Measurements from ENCODE around the gene OR6S1. TPM values are rescaled to one million over a fixed set of nuclear protein-coding genes. Genes with fewer than 3 reads are reported as not detected.
"Not testable (repeated sequence)": the region's sequence is repeated elsewhere in the genome, so short reads cannot be mapped to it uniquely, and the experiment has no call there.

The OR6S1 gene
- total RNA-seq, 3 donors from 2014 or later (not counting 1 experiment from before 2014, with no cell fraction given): not detected

- no peak overlapping the region for H3K27ac ChIP-seq (ENCODE audit: low read length)
- TF ChIP-seq CTCF (IDR thresholded peaks at IDR 0.05): no peak
These were observed 30.2 kb upstream of the OR6S1 start for GRCh38 chr14:20671597-20672283.

GRCh38 chr14:20668969-20669368 is 27.5 kb upstream of the OR6S1 start:
- no peak overlapping the region for H3K27ac ChIP-seq (ENCODE audit: low read length)
- no peak overlapping the region for H3K4me3 ChIP-seq (ENCODE audit: low read length)
- peaks cover 7 to 15% of the 10 kb centered on the region in 2 donors for H3K4me1 Mint-ChIP-seq
- DNase-seq (no peak), ATAC-seq (no peak)
- H3K36me3 ChIP-seq (ENCODE audit: control insufficient read depth, insufficient read depth, low read length): no peaks in the 10 kb centered on the region
- H3K4me3 Mint-ChIP-seq: no peak overlapping the region
- no peak for TF ChIP-seq CTCF (IDR thresholded peaks at IDR 0.05)
- peaks cover 19% of the 10 kb centered on the region for H3K4me1 ChIP-seq (ENCODE audit: control insufficient read depth, insufficient read depth, low read length)
- no peaks in the 10 kb centered on the region for H3K36me3 Mint-ChIP-seq
- WGBS (ENCODE audit: insufficient coverage): 97% methylated on average over 2 of the region's 2 CpGs
- H3K9me3 ChIP-seq (ENCODE audit: control insufficient read depth, insufficient read depth, low read length): no peaks in the 10 kb centered on the region
- no peaks in the 10 kb centered on the region for H3K9me3 Mint-ChIP-seq
- H3K27me3 Mint-ChIP-seq (ENCODE audit: low read depth in 2 of 2): peaks cover 0 to 12% of the 10 kb centered on the region in 2 donors
- H3K27ac Mint-ChIP-seq: no peak overlapping the region
- no peaks in the 10 kb centered on the region for H3K27me3 ChIP-seq (ENCODE audit: control insufficient read depth, insufficient read depth, low read length)
- intact Hi-C loops (cut with micrococcal nuclease): no loop called here

More at GRCh38 chr14:20671597-20672283, 30.2 kb upstream of the OR6S1 start:
- no peak overlapping the region for H3K4me3 ChIP-seq (ENCODE audit: low read length)
- H3K27me3 ChIP-seq (ENCODE audit: control insufficient read depth, insufficient read depth, low read length): no peaks in the 10 kb centered on the region
- DNase-seq: no peak
- peaks cover 17% of the 10 kb centered on the region for H3K4me1 ChIP-seq (ENCODE audit: control insufficient read depth, insufficient read depth, low read length)
- no peaks in the 10 kb centered on the region for H3K9me3 Mint-ChIP-seq
- no peak for ATAC-seq
- H3K9me3 ChIP-seq (ENCODE audit: control insufficient read depth, insufficient read depth, low read length): no peaks in the 10 kb centered on the region
- no peaks in the 10 kb centered on the region for H3K36me3 ChIP-seq (ENCODE audit: control insufficient read depth, insufficient read depth, low read length)
- H3K4me1 Mint-ChIP-seq: peaks cover 7 to 15% of the 10 kb centered on the region in 2 donors
- H3K36me3 Mint-ChIP-seq: no peaks in the 10 kb centered on the region
- intact Hi-C loops (cut with micrococcal nuclease): no loop called here
- 75% methylated on average over 4 of the region's 4 CpGs for WGBS (ENCODE audit: insufficient coverage)
- no peak overlapping the region for H3K27ac Mint-ChIP-seq
- peaks cover 0 to 5% of the 10 kb centered on the region in 2 donors for H3K27me3 Mint-ChIP-seq (ENCODE audit: low read depth in 2 of 2)
- H3K4me3 Mint-ChIP-seq: no peak overlapping the region

- Histone ChIP-seq H3K27me3 (ENCODE audit: control insufficient read depth, insufficient read depth, low read length) (peaks cover 7% of the 10 kb centered on the region), H3K27ac (ENCODE audit: low read length) (peak overlapping the region; percentile 22), H3K4me3 (ENCODE audit: low read length) (no peak overlapping the region), H3K36me3 (ENCODE audit: control insufficient read depth, insufficient read depth, low read length) (no peaks in the 10 kb centered on the region), H3K4me1 (ENCODE audit: control insufficient read depth, insufficient read depth, low read length) (peaks cover 29% of the 10 kb centered on the region), H3K9me3 (ENCODE audit: control insufficient read depth, insufficient read depth, low read length) (no peaks in the 10 kb centered on the region)
- DNase-seq (peak in 1 of 2 donors; percentile 16), ATAC-seq (no peak)
- 33% methylated on average over 2 of the region's 2 CpGs for WGBS (ENCODE audit: insufficient coverage)
- Mint-ChIP-seq H3K36me3 (no peaks in the 10 kb centered on the region), H3K9me3 (no peaks in the 10 kb centered on the region), H3K4me1 (peaks cover 17 to 25% of the 10 kb centered on the region in 2 donors), H3K27me3 (ENCODE audit: low read depth in 2 of 2) (peaks cover 7 to 20% of the 10 kb centered on the region in 2 donors), H3K27ac (no peak overlapping the region), H3K4me3 (no peak overlapping the region)
- intact Hi-C loops (cut with micrococcal nuclease): no loop called here
- no peak for TF ChIP-seq CTCF (IDR thresholded peaks at IDR 0.05)
These were observed 26.5 kb upstream of the OR6S1 start for GRCh38 chr14:20667957-20668356.

- Mint-ChIP-seq H3K27me3 (ENCODE audit: low read depth in 2 of 2) (peaks cover 21 to 27% of the 10 kb centered on the region in 2 donors), H3K4me1 (peaks cover 27 to 34% of the 10 kb centered on the region in 2 donors)
- H3K4me3 Mint-ChIP-seq; DNase-seq; H3K4me3 ChIP-seq (ENCODE audit: low read length); H3K9me3 Mint-ChIP-seq; H3K27ac ChIP-seq (ENCODE audit: low read length); intact Hi-C loops (cut with micrococcal nuclease); H3K36me3 Mint-ChIP-seq; H3K9me3 ChIP-seq (ENCODE audit: control insufficient read depth, insufficient read depth, low read length); H3K27ac Mint-ChIP-seq; H3K36me3 ChIP-seq (ENCODE audit: control insufficient read depth, insufficient read depth, low read length); ATAC-seq; H3K27me3 ChIP-seq (ENCODE audit: control insufficient read depth, insufficient read depth, low read length): not testable (repeated sequence)
- peaks cover 33% of the 10 kb centered on the region for H3K4me1 ChIP-seq (ENCODE audit: control insufficient read depth, insufficient read depth, low read length)
- WGBS (ENCODE audit: insufficient coverage): 77% methylated on average over 5 of the region's 7 CpGs
These were observed 25.0 kb upstream of the OR6S1 start for GRCh38 chr14:20666400-20666961.

All from natural killer cell (primary cell).